Thyroid gland (tissue), 4 donors: ENCODE results near the gene CHST2.

Source experiments
- CTCF ChIP-seq, 6 experiments: fragments of 200-600 bp in 3 of 6; fragments of 450-650 bp in 3 of 6; sonication (generic) in 3 of 6; IDR thresholded peaks; one replicate each; pipeline ENCODE4 v1.5.1; 2016 to 2019; ENCODE audit warnings: antibody characterized with exemption in 6 of 6, mild to moderate bottlenecking in 2 of 6, inconsistent platforms in 1 of 6, moderate library complexity in 1 of 6
- POLR2A ChIP-seq, 2 donors: fragments of 450-650 bp; IDR thresholded peaks; one replicate each; pipeline ENCODE4 v1.6.1; 2017; ENCODE audit warnings: antibody characterized with exemption in 2 of 2, mild to moderate bottlenecking in 2 of 2, moderate library complexity in 1 of 2

- no peak for TF ChIP-seq CTCF (IDR thresholded peaks at IDR 0.05)
- TF ChIP-seq POLR2A (IDR thresholded peaks at IDR 0.05) = no peak
Observed at GRCh38 chr3:143146486-143147274, 27.1 kb downstream of the CHST2 start.
